SK-MEL-5 (cell line): ENCODE data around the gene DOCK6. TPM values are rescaled to one million over a fixed set of nuclear protein-coding genes. Genes with fewer than 3 reads are reported as not detected.

Experiments
- DNase-seq: peaks from one replicate; pipeline ENCODE4 v3.0.0-alpha.2; 2016; ENCODE audit warnings: low read depth, low spot score
- in situ Hi-C: cut with HindIII; loops from 2 replicates; pipeline ENCODE4 v1.10.0; 2016; ENCODE audit warnings: low sequenced_read_pairs, high pct_unique_total_duplicates, low pct_unique_long_range_greater_than_20kb
- total RNA-seq: library from RNA; depleted of rRNA; stranded (reverse); fragments of >200 nt; shearing (Covaris generic); gene quantifications from 2 replicates; pipeline ENCODE4 v1.2.3, GENCODE V29; 2014

The DOCK6 gene
- total RNA-seq, 1 experiment from 2014 or later = 3.9 TPM

DNA sequence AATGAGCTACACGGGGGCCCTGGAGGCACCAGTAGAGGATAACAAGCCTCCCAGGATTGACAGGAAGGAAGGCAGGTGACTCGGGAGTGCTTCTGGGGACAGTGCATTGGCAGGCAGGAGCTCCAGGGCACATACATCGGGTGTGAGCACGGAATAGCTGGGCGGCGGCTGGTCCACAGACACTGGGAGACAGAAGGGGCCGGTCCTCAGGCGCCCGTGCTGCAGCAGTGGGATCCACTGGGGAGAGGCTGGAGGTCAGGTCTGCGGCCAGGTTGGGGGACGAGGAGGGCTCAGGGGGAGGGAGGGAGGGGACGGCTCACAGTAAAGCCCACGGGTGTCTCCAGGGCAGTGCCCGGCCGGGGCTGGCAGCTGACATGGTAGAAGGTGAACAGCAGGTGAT, 25.0 kb downstream of the DOCK6 start:
- in situ Hi-C loops = no loop called here

DNA sequence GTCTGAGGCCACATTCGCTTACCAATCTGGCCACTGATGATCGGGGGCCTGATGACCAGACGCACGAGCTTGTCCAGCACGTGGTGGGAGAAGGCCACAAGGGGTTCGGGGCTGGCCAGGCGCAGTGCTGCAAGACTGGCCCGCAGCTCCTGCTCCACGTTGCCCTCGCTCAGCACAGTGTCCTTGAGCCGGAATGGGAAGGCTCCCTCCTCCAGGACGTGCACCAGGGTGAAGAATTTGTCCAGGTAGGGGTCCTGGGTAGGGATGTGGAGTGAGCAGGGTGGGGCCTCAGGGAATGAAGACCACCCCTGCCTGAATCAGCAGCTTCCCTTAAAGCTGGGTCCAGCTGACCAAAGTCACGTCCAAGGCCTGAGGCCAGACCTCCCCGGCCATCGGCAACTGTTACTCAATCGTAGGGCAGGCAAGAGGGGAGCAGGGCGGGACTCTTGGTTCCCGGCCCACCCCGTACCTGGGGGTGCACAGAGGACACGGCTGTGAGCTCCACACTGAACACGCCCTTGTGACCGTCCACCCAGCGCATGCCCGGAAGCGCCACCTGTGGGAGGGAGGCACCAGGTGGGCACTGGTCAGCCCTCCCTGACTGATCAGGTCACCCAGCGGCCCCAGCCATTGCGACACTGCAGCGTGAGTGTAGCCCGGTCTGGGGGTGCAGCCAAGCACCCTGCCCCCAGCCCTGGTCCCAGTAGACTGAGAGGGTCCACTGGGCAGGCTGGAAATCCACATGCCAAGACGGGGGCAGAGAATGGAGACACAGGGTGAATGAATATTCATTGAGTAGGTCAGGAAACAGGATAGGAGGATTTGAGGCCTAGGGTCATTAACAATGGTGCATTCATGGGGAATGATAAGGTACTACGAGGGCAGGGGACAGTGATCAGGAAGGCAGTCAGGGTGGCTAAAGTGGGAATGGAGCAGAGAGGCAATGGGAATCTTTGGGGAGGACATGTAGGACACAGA, 25.7 kb downstream of the DOCK6 start:
- in situ Hi-C loops = no loop called here
- no peak for DNase-seq

More for the DNA sequence above, 25.0 kb downstream of the DOCK6 start:
- DNase-seq = no peak

DNA sequence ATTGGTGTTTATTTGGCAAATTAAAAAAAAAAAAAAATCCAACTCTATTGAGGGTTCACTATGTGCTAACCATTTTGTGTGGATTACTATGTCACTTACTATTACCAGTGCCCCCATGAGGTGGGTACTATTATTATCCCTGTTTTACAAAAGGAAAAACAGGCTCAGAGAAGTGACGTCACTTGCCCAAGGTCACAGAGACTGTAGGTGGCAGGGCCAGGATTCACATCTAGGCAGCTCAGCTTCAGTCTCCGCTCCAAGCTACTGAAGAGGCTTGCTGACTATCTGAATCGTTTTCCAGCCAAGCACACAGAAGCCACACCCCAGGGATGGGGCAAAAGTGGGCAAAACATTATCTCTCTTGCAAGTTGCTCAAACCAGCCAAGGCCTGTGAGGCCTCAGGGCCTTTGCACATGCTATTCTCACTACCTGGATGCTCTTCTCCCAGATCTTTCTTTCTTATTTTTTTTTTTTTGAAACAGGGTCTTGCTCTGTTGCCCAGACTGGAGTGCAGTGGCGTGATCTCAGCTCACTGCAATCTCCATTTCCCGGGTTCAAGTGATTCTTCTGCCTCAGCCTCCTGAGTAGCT, 27.7 kb downstream of the DOCK6 start:
- DNase-seq = no peak
- in situ Hi-C loops = no loop called here

DNA sequence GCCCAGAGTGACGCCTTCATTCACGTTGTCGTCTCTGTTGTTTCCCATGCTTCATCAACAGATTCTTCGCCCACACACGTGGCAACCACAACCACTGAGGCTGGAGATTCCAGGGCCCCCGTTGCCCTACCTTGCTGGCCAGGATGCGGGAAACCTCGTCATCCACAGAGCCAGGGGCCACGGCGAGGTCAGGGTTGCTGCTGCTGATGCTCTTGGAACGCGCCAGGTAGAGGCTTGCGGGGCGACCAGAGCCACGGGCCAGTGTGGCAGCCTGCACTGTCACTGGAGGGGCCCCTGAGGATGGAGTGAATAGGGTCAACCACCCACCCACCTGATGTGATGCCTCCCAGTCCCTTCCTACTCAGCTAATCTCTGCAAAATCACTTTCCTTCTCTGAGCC, 29.3 kb downstream of the DOCK6 start:
- no peak for DNase-seq
- in situ Hi-C loops = no loop called here

DNA sequence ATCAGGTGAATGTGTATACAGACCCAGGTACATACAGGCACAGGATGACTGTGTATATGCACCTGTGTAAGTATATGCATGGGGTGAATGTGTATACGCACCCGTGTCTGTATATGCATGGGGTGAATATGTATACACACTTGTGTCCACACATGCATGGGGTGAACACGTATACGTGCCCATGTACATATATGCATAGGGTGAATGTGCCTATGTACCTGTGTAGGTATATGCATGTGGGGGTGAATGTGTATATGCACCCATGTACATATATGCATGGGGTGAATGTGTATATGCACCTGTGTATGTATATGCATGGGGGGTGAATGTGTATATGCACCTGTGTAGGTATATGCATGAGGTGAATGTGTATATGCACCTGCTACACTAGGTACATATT, 29.8 kb downstream of the DOCK6 start:
- no peak for DNase-seq
- in situ Hi-C loops = no loop called here

DNA sequence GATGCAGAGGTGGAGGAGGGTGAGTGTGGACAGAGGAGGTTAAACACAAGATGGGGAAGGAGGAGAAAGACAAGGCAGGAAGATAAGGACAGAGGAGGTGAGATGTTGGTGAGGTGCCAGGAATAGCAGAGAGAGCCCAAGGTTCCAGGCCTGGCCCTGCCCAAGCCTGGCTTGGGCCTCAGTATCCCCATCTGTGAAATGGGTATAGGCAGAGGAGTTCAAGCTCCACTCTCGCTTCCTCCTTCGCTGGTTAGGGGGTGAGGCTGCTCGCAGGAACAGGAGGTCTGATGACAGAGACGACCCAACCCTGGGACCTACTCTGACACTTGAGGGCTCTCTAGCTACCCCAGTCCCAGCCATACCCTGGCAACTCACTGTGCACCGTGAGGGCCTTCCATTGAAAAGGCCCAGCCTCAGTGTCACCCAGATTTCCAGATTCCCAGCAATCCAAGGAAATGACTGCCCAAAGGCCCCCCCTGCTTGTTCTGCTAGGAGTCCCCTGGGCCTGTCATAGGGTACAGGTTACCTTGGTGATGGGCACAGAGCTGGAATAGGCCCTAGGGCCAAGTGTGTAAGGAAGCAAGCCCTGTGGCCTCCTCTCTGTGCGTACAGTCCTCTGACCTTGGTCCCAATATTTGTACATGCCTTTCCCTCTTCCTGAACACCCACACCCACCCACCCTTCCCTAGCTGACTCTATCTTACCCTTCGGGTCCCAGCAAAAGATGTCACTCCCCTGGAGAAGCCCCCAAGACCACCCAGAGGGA, 31.5 kb downstream of the DOCK6 start:
- DNase-seq = no peak
- in situ Hi-C loops = no loop called here

DNA sequence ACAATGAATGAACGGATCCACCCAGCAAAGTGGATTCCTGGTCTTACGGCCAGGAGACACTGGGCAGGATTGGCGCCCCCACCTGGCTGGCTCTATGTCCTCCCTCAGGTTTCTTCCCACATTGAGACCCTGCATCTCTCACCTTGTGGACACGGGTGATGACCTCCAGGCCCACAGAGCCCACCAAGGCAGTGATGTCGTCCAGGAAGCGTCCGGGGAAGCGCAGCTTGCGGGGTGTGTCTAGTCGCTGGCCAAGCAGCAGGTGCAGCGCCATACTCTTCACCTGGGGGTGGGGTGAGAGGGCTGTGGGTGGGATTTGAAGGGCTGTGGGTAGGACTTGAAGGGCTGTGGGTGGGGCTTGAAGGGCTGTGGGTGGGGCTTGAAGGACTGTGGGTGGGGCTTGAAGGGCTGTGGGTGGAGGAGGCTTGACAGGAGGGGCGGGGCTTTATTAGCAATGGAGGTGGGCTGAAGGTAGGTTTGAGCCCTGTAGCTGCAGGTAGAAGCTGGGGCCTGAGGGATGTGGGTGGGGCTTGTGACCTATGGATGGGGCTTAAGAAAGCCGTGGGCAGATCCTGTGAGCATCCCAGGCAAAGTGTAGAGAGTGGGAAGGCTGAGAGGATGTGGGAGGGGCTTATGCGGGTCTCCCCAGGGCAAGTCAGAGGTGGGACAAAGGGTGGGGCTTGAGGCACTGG, 35.0 kb downstream of the DOCK6 start:
- DNase-seq = peak; percentile 30
- in situ Hi-C loops = no loop called here

DNA sequence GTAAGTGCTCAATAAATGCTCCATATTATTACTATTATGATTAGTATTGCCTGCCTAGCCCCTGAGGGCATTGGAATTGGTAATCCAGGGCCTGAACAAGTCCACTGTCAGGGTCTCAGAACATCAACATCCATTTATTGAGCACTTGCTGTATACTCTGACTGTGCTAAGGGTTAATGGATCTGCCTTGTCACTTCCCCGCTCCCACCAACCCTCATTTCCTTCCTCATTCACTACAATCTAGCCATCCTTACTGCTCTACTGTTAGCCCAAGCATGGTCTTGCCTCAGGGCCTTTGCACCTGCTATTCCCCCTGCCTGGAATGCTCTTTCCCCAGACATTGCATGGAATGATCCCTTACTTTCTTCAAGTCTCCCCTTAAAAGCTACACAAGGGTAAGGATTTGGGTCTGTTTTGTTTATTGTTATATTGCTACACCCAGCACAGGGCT, 35.6 kb downstream of the DOCK6 start:
- no peak for DNase-seq
- in situ Hi-C loops = no loop called here

DNA sequence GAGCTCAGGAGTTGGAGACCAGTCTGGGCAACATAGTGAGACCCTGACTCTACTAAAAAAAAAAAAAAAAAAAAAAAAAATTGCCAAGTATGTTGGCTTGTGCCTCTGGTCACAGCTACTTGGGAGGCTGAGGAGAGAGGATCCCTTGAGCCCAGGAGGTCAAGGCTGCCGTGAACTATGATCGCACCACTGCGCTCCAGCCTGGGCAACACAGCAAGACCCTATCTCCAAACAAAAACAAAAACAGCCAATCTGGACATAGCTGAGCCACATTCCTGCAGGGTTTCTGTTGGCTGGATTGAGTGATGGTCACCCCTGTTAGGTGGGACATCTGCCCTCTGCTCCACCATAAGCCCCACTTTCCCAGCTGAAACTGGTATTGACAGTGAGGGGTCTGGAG, 36.5 kb downstream of the DOCK6 start:
- in situ Hi-C loops = no loop called here
- DNase-seq = no peak

DNA sequence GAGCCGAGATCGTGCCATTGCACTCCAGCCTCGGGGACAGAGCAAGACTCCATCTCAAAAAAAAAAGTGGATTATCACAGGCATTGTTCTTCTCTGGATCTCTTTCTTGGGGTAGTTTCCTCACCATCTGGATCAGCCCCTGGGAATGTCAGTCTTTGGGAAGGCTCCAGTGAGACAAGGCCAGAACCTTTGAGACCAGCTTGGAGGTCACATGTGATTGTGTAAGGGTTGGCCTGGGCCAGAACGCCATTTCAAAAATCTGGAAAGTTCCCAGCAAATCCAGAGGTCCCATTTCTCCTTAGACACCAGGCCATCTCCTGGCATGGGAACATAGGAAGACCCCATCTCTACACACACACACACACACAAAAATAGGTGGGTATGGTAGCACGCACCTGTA, 37.2 kb downstream of the DOCK6 start:
- DNase-seq = no peak
- in situ Hi-C loops = no loop called here

DNA sequence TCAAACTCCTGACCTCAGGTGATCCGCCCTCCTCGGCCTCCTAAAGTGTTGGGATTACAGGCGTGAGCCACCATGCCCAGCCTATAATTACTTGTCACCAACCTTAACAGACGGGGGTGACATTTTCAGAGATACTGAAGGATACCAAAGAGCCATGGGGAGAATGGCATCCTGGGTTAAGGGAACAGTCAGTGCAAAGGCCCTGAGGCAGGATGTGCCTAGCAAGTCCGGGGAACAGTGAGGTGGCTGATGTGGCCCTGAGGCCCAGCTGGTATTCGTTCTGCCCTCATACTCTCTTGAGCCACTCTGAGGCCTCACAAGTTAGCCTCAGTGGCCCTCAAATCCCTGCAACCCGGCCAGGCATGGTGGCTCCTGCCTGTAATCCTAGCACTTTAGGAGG, 37.9 kb downstream of the DOCK6 start:
- DNase-seq = no peak
- in situ Hi-C loops = no loop called here

DNA sequence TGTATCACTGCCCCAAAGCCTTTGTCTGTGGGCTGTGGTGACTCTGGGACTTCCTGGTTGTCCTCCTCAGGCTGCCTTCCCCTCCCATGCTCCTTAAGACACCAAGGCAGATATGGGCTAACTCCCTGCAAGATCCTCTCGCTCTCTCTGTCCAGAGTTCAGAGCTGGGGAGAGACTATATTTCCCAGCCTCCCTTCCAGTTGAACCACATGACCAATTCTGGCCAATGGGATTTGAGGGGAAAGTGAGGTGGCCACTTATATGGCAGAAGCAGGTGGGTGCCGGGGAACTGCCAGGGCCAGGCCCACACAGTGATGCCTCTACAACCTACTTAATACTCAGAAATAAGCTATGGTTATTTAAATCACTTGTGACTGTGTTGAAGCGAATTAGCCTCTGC, 39.1 kb downstream of the DOCK6 start:
- in situ Hi-C loops = no loop called here
- DNase-seq = no peak

DNA sequence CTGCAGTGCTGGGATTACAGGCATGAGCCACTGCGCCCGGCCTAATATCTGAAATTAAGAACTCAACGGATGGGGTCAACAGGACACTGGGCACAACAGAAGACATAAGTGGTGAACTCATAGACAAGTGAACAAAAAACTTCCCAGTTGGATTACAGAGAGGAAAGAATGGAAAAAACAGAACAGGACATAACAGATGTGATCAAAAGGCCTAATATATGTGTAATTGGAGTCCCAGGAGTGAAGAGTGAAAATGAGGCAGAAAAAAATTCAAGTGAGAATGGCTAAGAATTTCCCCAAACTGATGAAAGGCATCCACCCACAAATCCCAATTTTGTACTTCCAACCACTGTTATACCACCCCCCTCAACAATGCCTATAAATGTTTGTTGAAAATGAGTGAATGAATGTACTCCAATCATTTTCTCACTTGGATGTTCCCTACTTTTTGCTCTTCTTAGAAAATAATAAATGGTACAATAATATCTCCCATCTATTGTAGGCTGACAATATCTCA, 41.2 kb downstream of the DOCK6 start:
- in situ Hi-C loops = no loop called here
- DNase-seq = no peak

DNA sequence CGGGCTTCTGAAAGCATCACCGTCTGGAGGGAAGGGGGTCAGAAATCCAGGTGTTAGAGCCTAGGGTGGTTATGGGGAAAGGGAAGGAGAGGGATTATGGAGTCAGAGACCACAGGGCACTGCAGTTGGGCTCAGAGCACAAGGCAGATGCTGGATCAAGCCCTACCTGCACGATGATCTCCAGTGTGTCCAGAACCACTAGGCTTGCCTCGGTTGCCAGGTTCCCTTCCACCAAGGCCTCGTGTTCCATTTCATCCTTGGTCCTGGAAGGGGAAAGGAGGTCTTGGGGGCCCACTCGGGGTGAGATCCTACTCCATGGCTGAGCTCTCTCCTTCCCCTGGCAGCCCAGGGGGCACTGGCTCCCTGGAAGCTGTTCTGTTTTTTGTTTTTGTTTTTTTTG, 47.9 kb downstream of the DOCK6 start:
- in situ Hi-C loops = no loop called here
- no peak for DNase-seq

DNA sequence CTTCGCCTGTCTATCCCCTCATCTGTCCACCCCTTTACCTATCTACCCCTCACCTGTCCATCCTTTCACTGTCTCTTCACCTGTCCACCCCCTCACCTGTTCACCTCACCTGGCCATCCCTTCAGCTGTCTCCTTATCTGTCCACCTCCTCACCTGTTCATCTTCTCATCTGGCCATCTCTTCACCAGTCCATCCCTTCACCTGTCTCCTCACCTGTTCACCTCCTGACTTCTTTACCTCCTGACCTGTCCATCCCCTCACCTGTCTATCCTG, 51.7 kb downstream of the DOCK6 start:
- DNase-seq = no peak
- in situ Hi-C loops = no loop called here

DNA sequence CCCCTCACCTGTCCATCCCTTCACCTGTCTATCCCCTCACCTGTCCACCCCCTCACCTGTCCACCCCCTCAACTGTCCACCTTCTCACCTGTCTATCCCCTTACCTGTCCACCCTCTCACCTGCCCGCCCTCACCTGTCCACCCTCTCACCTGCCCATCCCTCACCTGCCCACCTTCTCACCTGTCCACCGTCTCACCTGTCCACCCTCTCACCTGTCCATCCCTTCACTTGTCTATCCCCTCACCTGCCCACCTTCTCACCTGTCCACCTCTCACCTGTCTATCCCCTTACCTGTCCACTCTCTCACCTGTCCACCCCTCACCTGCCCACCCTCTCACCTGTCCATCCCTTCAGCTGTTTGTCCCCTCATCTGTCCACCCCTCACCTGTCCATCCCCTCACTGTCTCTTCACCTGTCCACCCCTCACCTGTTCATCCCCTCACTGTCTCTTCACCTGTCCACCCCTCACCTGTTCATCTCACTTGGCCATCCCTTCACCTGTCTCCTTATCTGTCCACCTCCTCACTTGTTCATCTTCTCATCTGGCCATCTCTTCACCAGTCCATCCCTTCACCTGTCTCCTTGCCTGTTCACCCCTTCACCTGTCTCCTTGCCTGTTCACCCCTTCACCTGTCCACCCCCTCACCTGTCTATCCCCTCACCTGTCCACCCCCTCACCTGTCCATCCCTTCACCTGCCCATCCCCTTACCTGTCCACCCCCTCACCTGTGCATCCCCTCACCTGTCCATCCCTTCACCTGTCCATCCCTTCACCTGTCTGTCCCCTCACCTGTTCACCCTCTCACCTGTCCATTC, 52.3 kb downstream of the DOCK6 start:
- in situ Hi-C loops = no loop called here
- no peak for DNase-seq
